Ramos (cell line): ENCODE results near the gene MRPS18B.

Experiments
- in situ Hi-C: fragments of 300-500 bp; cut with MboI; formaldehyde crosslinking; loops from one replicate; pipeline ENCODE4 v1.14.3; 2022; ENCODE audit warnings: low sequenced_read_pairs; ENCODE audit not compliant: unreplicated experiment

MRPS18B gene

DNA sequence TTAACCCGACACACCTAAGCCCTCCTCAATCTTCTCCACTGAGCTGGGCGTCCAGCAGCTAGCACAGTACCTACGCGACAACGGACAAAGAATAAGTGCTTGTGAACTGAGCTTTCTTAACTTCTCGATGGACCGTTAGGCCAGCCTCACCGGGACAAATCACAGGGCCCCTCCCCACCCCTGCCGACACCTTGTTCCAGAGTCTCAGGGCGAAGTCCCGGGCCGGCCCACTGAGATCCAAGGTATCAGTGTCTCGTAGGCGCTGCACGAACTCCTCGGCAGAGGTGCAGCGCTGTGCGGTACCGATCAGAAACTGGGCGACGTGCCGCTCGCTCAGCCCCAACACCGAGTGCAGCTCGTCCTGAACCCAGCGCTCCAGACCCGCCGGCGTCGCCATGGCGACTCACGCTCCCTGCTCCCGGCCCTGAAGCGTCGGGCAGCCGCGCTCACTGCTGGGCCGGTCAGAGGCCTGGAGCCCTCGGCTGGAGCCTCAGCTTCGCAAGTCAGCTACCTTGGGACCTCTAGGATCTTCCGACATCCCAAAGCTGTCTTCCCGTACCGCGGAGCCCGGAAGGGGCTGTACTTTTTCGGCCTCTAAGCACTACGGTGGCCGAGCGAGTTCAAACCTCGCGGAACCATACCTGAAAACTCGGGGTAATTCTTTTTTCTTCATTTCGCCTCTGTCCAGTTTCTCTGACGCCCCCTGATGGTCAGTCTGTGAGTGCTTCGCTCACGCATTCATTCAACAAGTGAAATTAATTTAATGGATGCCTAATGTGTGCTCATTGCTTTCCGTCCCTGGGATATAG, 55.0 kb downstream of the MRPS18B start, which contains the start of gene DHX16:
Gene DHX16 (minus strand): TSS at position 562 of the 809 bp plus-strand sequence. CDS start 165 bp downstream, at position 397.
- in situ Hi-C loops, result loop anchor here (5.0 kb wide), 1 partner anchor 55 kb away; no protein-coding TSS in a partner anchor
